B cell (primary cell): ENCODE measurements around the gene IKBKE.

ENCODE experiments used
- EZH2 ChIP-seq: IDR thresholded peaks from 2 replicates; pipeline ENCODE4 v1.6.1; 2012; ENCODE audit warnings: borderline replicate concordance, low read depth, mild to moderate bottlenecking, moderate library complexity, low read length; ENCODE audit not compliant: insufficient read depth, poor library complexity, severe bottlenecking
- TF ChIP-seq, protein P1 (sequence below): fragments of 200-600 bp; IDR thresholded peaks from one replicate; pipeline ENCODE4 v1.8.0; 2022; ENCODE audit warnings: antibody characterized with exemption, mild to moderate bottlenecking

GRCh38 chr1:206487970-206488369 lies 17.7 kb downstream of the IKBKE start:
- TF ChIP-seq, protein P1, sequence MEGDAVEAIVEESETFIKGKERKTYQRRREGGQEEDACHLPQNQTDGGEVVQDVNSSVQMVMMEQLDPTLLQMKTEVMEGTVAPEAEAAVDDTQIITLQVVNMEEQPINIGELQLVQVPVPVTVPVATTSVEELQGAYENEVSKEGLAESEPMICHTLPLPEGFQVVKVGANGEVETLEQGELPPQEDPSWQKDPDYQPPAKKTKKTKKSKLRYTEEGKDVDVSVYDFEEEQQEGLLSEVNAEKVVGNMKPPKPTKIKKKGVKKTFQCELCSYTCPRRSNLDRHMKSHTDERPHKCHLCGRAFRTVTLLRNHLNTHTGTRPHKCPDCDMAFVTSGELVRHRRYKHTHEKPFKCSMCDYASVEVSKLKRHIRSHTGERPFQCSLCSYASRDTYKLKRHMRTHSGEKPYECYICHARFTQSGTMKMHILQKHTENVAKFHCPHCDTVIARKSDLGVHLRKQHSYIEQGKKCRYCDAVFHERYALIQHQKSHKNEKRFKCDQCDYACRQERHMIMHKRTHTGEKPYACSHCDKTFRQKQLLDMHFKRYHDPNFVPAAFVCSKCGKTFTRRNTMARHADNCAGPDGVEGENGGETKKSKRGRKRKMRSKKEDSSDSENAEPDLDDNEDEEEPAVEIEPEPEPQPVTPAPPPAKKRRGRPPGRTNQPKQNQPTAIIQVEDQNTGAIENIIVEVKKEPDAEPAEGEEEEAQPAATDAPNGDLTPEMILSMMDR: no peak
- TF ChIP-seq EZH2: no peak
